Peyer's patch (tissue), 4 donors: ENCODE measurements around the gene FAM20B. TPM values are rescaled to one million over a fixed set of nuclear protein-coding genes. Genes with fewer than 3 reads are reported as not detected.

Source experiments
- DNase-seq, 3 donors: peaks; one replicate each; pipeline ENCODE4 v3.0.0-alpha.2; 2017 to 2019
- H3K27ac ChIP-seq, 4 donors: fragments of 200-600 bp; sonication (generic); one replicate each; pipeline ENCODE4 v1.5.1; 2016 to 2019
- H3K27me3 ChIP-seq, 2 donors: fragments of 200-600 bp; sonication (generic); one replicate each; pipeline ENCODE4 v1.5.1; 2019
- H3K36me3 ChIP-seq, 3 donors: fragments of 200-600 bp; sonication (generic); one replicate each; pipeline ENCODE4 v1.5.1; 2016 to 2019
- H3K4me1 ChIP-seq, 4 donors: fragments of 200-600 bp; sonication (generic); one replicate each; pipeline ENCODE4 v1.5.1; 2016 to 2019
- H3K4me3 ChIP-seq, 4 donors: fragments of 200-600 bp; sonication (generic); 1 replicate in 3 of 4; 2 replicates in 1 of 4; pipeline ENCODE4 v1.5.1; 2016 to 2019; ENCODE audit warnings: mild to moderate bottlenecking in 1 of 4
- H3K9me3 ChIP-seq, 4 donors: fragments of 200-600 bp; sonication (generic); one replicate each; pipeline ENCODE4 v1.5.1; 2016 to 2019; ENCODE audit warnings: mild to moderate bottlenecking in 1 of 4
- CTCF ChIP-seq, 6 experiments: fragments of 450-650 bp in 4 of 6; fragments of 200-600 bp in 2 of 6; sonication (generic) in 1 of 6; IDR thresholded peaks; one replicate each; pipeline ENCODE4 v1.5.1; 2017 to 2019; ENCODE audit warnings: antibody characterized with exemption in 6 of 6, mild to moderate bottlenecking in 3 of 6, moderate library complexity in 1 of 6
- POLR2A ChIP-seq, 2 donors: fragments of 450-650 bp; IDR thresholded peaks; one replicate each; pipeline ENCODE4 v1.5.1; 2017; ENCODE audit warnings: antibody characterized with exemption in 2 of 2, mild to moderate bottlenecking in 2 of 2, moderate library complexity in 2 of 2
- total RNA-seq, 4 donors: library from RNA; depleted of rRNA; stranded (reverse); fragments of >200 nt; gene quantifications; one replicate each; pipeline ENCODE4 v1.1.0, GENCODE V29; 2016

The FAM20B gene
- total RNA-seq, 4 donors from 2014 or later = 13.8 to 18.8 (median 17.2) TPM

GRCh38 chr1:179108644-179109043, 83.0 kb downstream of the FAM20B start:
- Histone ChIP-seq H3K4me1 (no peaks in the 10 kb centered on the region), H3K27ac (no peak overlapping the region), H3K36me3 (peaks cover 0 to 46% (median 0%) of the 10 kb centered on the region in 3 donors), H3K4me3 (no peak overlapping the region), H3K9me3 (no peaks in the 10 kb centered on the region), H3K27me3 (no peaks in the 10 kb centered on the region)
- DNase-seq = no peak
- no peak for TF ChIP-seq CTCF (IDR thresholded peaks at IDR 0.05)

GRCh38 chr1:179115181-179115580, 89.5 kb downstream of the FAM20B start:
- Histone ChIP-seq H3K4me1 (no peaks in the 10 kb centered on the region), H3K27ac (no peak overlapping the region), H3K36me3 (peaks cover 0 to 58% (median 0%) of the 10 kb centered on the region in 3 donors), H3K4me3 (no peak overlapping the region), H3K27me3 (no peaks in the 10 kb centered on the region), H3K9me3 (no peaks in the 10 kb centered on the region)
- DNase-seq = no peak
- TF ChIP-seq POLR2A (IDR thresholded peaks at IDR 0.05) (no peak), CTCF (IDR thresholded peaks at IDR 0.05) (no peak)

GRCh38 chr1:179119513-179119912, 93.8 kb downstream of the FAM20B start:
- H3K27ac ChIP-seq = no peak overlapping the region
- H3K9me3 ChIP-seq = no peaks in the 10 kb centered on the region
- no peak overlapping the region for H3K4me3 ChIP-seq
- no peak for DNase-seq
- H3K4me1 ChIP-seq = no peaks in the 10 kb centered on the region
- TF ChIP-seq CTCF (IDR thresholded peaks at IDR 0.05) (no peak), POLR2A (IDR thresholded peaks at IDR 0.05) (no peak)
- H3K27me3 ChIP-seq = no peaks in the 10 kb centered on the region
- H3K36me3 ChIP-seq = peaks cover 0 to 47% (median 0%) of the 10 kb centered on the region in 3 donors

- DNase-seq = no peak
- TF ChIP-seq POLR2A (IDR thresholded peaks at IDR 0.05) (no peak), CTCF (IDR thresholded peaks at IDR 0.05) (no peak)
- peaks cover 0 to 47% (median 0%) of the 10 kb centered on the region in 3 donors for H3K36me3 ChIP-seq
Measured at GRCh38 chr1:179120736-179121135, 95.0 kb downstream of the FAM20B start.

GRCh38 chr1:179121159-179121938, 95.7 kb downstream of the FAM20B start:
- H3K36me3 ChIP-seq = peaks cover 0 to 47% (median 0%) of the 10 kb centered on the region in 3 donors
- H3K27ac ChIP-seq = no peak overlapping the region

More at GRCh38 chr1:179120736-179121135, 95.0 kb downstream of the FAM20B start:
- no peaks in the 10 kb centered on the region for H3K9me3 ChIP-seq
- no peak overlapping the region for H3K4me3 ChIP-seq
- no peaks in the 10 kb centered on the region for H3K27me3 ChIP-seq
- H3K27ac ChIP-seq = no peak overlapping the region
- H3K4me1 ChIP-seq = no peaks in the 10 kb centered on the region

More at GRCh38 chr1:179121159-179121938, 95.7 kb downstream of the FAM20B start:
- no peak overlapping the region for H3K4me3 ChIP-seq
- TF ChIP-seq CTCF (IDR thresholded peaks at IDR 0.05) (peak; percentile 6 to 57 (median 54)), POLR2A (IDR thresholded peaks at IDR 0.05) (no peak)
- H3K9me3 ChIP-seq = no peaks in the 10 kb centered on the region
- no peaks in the 10 kb centered on the region for H3K4me1 ChIP-seq
- peak in 2 of 3 donors; percentile 29 to 62 for DNase-seq
- no peaks in the 10 kb centered on the region for H3K27me3 ChIP-seq
